BE2C (cell line): ENCODE data around the gene CDK2.

Source experiments
- DNase-seq: peaks from one replicate; pipeline ENCODE4 v3.0.0-alpha.2; 2020
- H3K27me3 ChIP-seq: fragments of 250-450 bp; sonication (Bioruptor Pico); 2 replicates; pipeline ENCODE4 v1.5.1; 2020; ENCODE audit warnings: mild to moderate bottlenecking
- H3K36me3 ChIP-seq: fragments of 250-450 bp; sonication (Bioruptor Pico); 2 replicates; pipeline ENCODE4 v1.5.1; 2020; ENCODE audit warnings: mild to moderate bottlenecking
- H3K4me1 ChIP-seq: fragments of 250-450 bp; sonication (Bioruptor Pico); 2 replicates; pipeline ENCODE4 v1.5.1; 2020
- H3K4me3 ChIP-seq: 2 replicates; pipeline ENCODE4 v1.5.1; 2011; ENCODE audit warnings: low read depth, low read length
- H3K9me3 ChIP-seq: fragments of 250-450 bp; sonication (Bioruptor Pico); 2 replicates; pipeline ENCODE4 v1.5.1; 2020
- CTCF ChIP-seq: IDR thresholded peaks from 2 replicates; pipeline ENCODE4 v1.5.1; 2012; ENCODE audit warnings: mild to moderate bottlenecking, low read depth, low read length

Gene CDK2

GRCh38 chr12:55965941-55966407, 656 bp upstream of the CDK2 start, which contains the start of gene PMEL:
Gene PMEL (minus strand): TSS chr12:55966042. CDS start chr12:55966011, 31 bp downstream.
- H3K9me3 ChIP-seq: no peaks in the 10 kb centered on the region
- H3K27me3 ChIP-seq: no peaks in the 10 kb centered on the region
- peak within 1 kb of the TSS; percentile 91 for H3K4me3 ChIP-seq
- 0 out of 2 replicates have a peak, but pooled peaks cover 3% of the 10 kb centered on the region for H3K4me1 ChIP-seq
- no peaks in the 10 kb centered on the region for H3K36me3 ChIP-seq
- no peak for TF ChIP-seq CTCF
- DNase-seq: no peak

GRCh38 chr12:55969356-55969755, 2.7 kb downstream of the CDK2 start:
- Histone ChIP-seq H3K9me3 (no peaks in the 10 kb centered on the region), H3K36me3 (no peaks in the 10 kb centered on the region), H3K27me3 (no peaks in the 10 kb centered on the region), H3K4me3 (no peak overlapping the region), H3K4me1 (0 out of 2 replicates have a peak, but pooled peaks cover 3% of the 10 kb centered on the region)
- DNase-seq: no peak
- TF ChIP-seq CTCF: no peak

- no peaks in the 10 kb centered on the region for H3K9me3 ChIP-seq
- H3K27me3 ChIP-seq: no peaks in the 10 kb centered on the region
- no peak for DNase-seq
- no peak for TF ChIP-seq CTCF
- no peak overlapping the region for H3K4me3 ChIP-seq
- no peaks in the 10 kb centered on the region for H3K36me3 ChIP-seq
- 0 out of 2 replicates have a peak, but pooled peaks cover 3% of the 10 kb centered on the region for H3K4me1 ChIP-seq
Observed at GRCh38 chr12:55970775-55971174, 4.1 kb downstream of the CDK2 start.

- Histone ChIP-seq H3K27me3 (no peaks in the 10 kb centered on the region), H3K9me3 (no peaks in the 10 kb centered on the region), H3K36me3 (no peaks in the 10 kb centered on the region), H3K4me1 (0 out of 2 replicates have a peak, but pooled peaks cover 3% of the 10 kb centered on the region), H3K4me3 (no peak overlapping the region)
- no peak for TF ChIP-seq CTCF
- no peak for DNase-seq
Observed at GRCh38 chr12:55972042-55972441, 5.4 kb downstream of the CDK2 start.

- no peaks in the 10 kb centered on the region for H3K9me3 ChIP-seq
- H3K27me3 ChIP-seq: no peaks in the 10 kb centered on the region
- peak overlapping the region; percentile 71 for H3K4me3 ChIP-seq
- 0 out of 2 replicates have a peak, but pooled peaks cover 3% of the 10 kb centered on the region for H3K4me1 ChIP-seq
- H3K36me3 ChIP-seq: no peaks in the 10 kb centered on the region
- DNase-seq: no peak
- no peak for TF ChIP-seq CTCF
Observed at GRCh38 chr12:55972456-55972855, 5.8 kb downstream of the CDK2 start.

DNA sequence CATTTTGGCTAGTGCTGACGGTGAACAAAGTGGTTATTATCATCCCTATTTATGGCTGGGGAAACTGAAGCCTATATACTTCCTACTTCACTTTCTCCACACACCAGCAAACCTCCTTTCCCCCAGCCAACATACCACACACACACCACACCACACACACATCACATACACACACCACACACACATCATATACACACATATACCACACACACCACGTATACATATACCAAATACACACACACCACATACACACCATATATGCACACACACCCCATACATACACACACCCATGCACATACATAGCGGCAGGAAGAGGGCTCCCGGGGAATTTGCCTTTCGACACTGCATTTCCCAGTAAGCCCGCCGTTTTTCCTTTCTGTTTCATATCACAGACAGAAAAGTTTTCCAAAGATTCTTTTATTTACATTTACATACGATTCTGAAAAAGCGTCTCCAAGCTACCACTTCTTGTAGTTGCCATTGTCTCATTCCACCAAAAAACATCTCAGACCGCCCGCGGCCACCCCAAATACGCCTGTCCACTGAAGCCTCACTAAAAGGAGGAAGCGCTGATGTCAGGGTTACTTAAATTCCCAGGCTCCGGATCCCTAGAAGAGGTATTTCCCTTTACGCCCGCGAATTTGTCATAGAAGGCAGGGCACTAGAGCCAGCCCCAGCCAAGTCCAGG, 6.4 kb downstream of the CDK2 start:
- TF ChIP-seq CTCF: no peak
- peak overlapping the region; percentile 71 for H3K4me3 ChIP-seq
- H3K27me3 ChIP-seq: no peaks in the 10 kb centered on the region
- no peaks in the 10 kb centered on the region for H3K4me1 ChIP-seq
- no peaks in the 10 kb centered on the region for H3K36me3 ChIP-seq
- no peak for DNase-seq
- no peaks in the 10 kb centered on the region for H3K9me3 ChIP-seq
